HG03175 (cell line): ENCODE measurements around the gene TSPAN3.

Experiments
- ATAC-seq: cut with Tn5 transposase; IDR thresholded peaks from one replicate; pipeline ENCODE4 v1.9.1; 2021; ENCODE audit warnings: mild to moderate bottlenecking, moderate library complexity; ENCODE audit not compliant: unreplicated experiment

The TSPAN3 gene

DNA sequence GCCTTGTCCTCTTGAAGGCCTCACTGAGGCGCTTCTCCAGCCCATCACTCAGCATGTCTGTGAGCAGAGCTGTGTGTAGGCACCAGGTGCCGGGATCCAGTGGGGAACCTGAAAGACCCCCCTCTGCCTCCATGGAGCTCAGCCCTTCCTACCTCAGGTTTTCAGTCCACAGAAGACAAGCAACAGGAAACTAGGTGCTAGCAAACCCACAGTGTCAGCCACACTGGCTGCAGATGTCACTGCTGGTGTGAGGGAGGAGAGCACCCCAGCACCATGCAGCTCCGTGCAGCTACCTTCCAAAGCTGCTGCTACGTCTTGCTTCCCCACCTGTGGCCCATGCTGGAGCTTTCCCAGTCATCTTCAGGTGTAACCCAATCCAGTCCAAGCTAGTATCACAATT lies 58.0 kb downstream of the TSPAN3 start:
- ATAC-seq = no peak

DNA sequence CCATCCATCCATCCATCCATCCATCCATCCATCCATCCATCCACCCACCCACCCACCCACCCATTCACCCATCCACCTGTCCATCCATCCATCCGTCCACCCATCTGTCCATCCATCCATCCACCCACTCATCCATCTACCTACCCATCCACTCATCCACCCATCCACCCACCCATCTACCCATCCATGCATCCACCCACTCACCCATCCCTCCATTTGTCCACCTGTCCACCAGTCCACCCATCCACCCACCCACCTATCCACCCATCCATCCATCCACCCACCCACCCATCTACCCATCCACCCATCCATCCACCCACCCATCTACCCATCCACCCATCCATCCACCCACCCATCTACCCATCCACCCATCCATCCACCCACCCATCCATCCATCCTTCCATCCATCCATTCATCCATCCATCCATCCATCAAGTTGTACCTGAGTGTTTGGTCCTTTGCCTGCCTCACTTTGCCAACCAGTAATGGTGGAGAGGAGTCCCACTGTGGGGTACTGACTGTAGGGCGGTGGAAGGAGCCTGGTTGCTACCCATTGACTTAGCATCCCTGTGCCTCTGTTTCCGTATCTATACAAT lies 58.7 kb downstream of the TSPAN3 start:
- no peak for ATAC-seq

DNA sequence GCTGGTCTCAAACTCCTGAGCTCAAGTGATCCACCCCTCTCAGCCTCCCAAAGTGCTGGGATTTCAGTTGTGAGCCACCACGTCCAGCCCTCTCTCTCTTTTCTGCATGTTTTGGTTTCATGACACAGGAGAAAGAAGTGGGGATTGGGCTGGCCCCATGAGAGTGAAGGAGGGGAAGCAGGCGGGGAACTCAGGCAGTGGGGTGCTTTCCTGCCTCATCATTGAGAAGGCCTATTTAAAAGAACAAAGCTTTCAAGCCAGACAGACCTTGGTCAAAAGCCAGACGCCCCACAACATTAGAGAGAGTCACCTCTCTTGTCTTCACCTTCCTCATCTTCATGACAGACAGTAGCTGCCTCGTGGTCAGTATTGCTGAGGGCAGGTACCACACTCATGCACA lies 60.1 kb downstream of the TSPAN3 start:
- ATAC-seq = no peak

DNA sequence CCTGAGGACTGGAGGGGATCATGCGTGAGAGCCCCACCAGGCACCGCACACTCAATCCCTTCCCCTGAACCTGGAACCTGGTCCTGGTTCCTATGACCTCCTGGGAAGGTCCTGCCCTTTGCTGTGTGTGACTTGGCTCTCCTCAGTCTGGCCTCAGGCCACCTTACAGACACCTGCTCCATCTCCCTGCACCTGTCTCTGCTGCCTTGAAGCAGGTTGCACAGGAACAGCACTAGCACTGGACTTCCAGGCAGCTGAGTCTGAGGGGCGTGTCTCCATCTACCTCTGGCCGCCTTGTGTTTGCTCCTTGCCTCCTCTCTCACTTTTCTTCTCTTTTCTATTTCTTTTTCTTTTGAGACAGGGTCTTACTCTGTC lies 60.6 kb downstream of the TSPAN3 start:
- no peak for ATAC-seq

DNA sequence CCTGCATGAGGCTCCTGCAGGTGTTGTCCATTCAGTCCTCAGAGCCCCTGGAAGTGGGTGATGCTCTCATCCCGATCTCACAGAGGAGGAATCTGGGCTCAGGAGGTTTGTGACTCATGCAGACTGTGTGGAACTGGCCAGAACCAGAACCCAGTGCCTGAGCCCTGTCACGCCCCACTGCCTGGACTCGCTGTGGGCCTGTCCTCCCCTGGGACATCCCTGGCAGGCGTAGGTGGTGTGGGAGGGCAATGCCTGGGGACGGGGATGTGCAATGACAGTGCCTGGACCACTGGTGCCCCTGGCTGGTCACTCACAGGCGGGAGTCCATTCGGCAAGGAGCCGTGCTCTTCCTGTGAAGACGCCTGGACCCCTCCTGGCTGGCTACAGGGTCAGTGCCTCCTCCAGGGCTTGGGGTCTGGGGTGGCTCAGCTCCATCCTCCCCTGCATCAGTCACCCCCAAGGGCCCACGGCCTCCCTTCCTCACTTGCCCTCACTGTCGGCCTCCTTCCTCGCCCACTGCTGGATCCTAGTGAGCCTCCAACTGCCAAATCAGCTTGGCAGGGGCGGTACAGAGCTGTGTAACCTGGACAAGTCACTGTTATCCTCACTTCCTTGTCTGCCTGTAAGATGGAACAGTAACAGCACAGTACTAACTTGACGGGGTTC lies 61.1 kb downstream of the TSPAN3 start:
- ATAC-seq = no peak

DNA sequence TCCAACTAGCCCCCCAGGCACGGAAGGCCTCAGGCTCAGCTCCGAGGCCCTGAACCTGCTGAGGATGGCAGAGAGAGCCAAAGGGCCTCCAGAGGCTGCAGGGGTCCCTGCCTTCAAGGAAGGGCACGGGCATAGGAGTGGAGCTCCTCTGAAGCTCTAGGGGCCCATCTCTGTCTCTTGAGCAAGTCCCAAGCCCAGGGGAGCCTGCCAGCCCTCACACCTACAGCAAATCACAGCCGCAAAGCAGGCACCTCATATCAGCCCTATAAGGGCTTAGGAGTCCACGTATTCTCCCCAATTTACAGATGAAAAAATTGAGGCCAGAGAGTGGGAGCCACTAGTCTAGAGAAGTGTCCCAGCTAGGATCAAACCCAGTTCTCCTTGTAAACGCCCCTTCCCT lies 61.7 kb downstream of the TSPAN3 start:
- no peak for ATAC-seq

DNA sequence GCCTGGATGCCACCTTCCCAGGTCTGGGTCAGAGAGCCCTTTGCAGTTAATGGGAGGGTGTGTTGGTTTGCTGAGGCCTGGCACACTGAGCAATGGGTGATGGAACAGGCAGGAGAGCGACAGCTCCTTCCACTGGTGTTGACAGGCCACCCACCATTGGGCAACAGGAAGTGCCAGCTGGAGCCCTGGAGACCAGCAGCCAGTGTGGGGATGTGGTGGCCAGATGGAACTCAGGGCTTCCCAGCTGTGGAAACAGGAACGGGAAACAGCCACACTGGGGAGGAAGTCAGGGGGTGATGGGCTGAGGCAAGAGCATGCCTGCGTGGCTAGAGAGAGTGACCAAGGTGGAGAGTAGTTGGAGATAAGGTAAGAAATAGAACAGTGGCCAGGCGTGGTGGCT lies 66.7 kb downstream of the TSPAN3 start:
- no peak for ATAC-seq

DNA sequence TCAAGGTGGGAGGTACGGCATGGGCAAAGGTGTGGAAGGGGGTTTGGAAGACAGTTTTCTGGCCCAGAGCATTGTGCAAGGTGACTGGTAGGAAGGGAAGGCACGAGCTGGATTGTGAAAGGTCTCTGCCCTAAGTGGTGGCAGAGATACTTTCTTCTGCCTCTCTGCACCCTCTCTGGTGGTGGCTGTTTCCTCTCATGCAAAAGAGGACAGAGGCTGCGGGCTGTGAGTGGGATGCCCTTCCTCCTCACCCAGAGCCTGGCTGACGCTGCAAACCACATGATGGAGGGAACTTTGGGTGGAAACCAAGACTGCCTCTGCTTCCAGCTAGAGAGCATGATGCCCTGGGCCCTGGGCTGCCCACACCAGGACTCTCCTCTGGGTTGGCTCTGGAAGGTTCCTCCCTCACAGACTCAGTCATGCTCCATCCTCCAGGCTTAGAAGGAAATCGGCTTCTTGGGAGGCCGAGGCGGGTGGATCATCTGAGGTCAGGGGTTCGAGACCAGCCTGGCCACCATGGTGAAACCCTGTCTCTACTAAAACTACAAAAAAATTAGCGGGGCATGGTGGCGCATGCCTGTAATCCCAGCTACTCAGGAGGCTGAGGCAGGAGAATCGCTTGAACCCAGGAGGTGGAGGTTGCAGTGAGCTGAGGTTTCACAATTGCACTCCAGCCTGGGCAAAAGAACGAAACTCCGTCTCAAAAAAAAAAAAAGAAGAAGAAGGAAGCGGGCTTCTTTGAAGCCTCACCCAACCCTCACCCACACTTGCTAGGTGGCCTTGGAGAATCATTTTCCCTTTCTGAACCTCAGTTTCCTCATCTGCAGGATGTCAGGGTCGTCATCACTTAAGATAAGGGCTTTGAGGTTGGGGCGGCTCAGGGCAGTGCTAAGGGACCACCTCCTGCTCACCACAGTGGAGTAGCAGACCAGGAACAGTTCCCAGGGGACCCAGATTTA lies 67.7 kb downstream of the TSPAN3 start:
- ATAC-seq = peak; percentile 83

DNA sequence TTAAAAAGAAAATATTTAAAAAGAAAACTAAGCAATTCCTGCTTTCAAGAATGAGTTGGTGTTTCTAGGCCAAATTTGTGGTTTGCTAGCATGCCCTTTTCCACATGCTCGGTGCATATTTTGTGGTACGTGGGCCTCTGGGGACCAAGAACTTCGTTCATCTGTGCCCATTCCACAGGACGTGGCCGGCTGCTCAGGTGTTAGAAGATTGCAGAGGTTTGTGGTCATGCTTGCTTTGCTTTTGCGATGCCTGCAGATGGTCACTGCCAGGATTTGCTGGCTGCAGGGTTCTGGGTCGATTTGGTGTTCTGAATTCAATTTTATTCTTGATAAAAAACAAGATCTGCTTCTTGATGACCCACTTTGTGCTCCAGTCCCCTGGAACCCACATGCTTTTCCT lies 68.5 kb downstream of the TSPAN3 start:
- ATAC-seq = no peak

DNA sequence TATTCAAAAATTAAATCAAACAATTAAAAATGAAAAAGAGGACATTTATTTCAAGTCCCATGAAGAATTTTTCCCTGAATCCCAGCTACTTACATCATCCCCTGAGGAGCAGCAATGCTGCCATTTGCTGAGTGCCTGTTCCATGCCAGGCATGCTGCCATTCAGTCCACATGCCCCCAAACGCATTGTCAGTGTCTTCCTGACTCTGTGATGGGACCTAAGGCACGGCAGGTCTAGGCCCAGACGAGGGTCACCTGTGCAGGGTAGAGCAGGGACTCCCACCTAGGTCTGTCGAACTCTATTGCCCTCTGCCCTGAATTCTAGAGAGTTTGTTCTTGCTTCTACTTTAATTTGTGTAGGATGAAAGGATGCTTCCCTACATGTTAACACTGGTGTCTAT lies 68.9 kb downstream of the TSPAN3 start:
- ATAC-seq = no peak

DNA sequence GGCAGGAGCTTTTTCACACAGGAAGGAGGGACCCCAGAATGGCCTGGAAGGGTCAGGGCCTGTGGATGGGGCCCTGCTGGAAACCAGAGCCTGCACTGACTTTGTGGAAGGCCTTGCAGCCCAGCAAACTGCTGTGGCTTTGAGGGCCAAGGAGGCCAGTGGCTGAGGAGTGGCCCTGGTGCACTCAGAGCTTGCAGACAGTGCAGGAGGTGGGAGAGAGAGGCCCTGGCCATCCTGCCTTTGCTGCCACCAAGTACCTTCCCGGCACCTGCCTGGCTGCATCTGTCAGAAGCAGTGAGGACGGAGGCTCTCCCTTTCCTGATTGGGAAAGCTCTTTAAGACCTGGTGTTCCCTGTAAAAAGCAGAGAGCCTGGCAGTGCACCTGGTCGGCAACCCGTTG lies 69.6 kb downstream of the TSPAN3 start:
- ATAC-seq = no peak

DNA sequence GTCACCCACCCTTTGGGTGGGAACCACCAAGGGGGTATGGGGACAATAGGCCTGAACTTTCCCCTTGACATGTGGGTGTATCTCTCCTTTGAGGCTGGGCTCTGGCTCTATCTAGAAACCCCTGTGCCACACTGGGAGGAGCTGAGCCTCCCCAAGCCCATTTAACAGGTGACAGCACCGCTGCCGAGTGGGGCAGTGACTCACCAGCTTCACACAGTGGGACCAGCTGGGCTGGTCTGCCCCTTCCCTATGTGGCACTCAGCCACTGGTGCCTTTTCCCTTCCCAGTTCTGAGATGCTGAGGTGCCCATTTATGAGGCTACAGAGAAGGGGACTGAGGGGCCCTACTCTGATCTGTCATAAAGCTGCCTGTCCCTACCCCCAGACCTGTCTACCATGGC lies 70.9 kb downstream of the TSPAN3 start:
- no peak for ATAC-seq

DNA sequence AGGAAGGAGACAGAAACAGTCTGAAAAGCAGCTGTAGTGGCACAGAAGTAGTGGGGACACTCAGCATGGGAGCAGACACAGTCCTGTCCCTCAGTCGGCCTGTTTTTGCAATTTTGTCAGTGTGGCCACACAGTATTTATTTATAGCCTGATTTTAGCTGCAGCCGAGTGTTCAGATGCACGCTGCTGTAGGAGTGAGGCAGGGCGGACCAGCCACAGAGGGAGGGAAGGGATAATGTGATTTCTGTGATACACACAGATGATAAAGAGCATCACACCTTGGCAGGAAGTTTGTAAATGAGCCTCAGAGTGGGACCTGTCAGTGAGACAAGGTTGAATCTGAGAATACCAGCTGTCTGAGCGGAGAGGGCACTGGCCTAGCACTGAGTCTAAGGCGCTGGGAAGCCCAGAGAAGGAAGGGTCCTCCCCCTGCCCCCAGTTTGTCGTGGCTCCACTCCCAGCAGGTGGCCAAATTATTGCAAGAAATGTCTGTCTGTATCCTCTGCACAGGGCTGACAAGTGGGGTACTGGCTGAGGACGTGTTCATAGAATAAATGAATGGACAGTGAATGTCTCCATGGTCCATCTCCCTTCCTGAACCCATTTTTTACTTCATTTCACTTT lies 72.1 kb downstream of the TSPAN3 start:
- no peak for ATAC-seq

DNA sequence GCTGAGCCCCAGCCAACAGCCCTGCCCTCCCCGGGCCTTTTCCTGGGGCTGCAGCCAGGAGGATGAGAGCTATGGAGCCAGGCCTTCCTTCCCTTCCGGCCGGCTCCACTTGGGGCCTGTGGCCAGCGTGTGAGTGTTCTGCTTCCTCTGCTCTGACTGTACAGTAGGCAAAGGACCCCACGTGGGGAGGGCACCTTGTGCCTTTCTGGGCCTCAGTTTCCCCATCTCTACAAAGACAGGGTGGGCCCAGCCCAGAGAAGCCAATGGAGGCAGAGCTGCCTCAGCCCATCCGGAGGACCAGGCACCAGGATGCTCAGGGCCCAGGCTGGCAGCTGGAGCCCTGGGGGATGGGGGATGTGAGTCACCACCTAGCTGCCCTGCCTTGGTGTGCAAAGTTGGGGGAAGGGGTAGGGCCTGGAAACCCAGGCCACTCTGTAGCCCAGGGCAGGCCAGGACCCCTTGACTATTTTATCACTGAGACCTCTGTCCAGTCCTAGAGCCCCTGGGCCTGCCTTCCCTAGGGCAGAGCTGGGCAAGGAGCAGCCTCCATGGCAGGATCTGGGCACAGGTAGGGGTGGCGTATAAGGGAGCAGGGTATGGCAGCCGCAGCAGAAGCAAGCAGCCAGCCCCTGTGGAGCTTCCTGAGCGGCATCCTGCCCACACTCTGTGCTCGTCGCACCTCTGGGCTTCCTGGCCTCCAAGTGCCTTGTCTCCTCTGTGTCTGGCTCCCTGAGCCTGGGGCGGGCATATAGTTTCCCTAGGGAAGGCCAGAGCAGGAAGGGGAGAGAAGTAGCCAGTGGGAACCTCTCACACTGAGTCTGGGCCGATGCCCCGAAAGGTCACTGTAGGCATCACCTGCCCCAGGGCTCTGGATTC lies 74.1 kb downstream of the TSPAN3 start:
- ATAC-seq = no peak

DNA sequence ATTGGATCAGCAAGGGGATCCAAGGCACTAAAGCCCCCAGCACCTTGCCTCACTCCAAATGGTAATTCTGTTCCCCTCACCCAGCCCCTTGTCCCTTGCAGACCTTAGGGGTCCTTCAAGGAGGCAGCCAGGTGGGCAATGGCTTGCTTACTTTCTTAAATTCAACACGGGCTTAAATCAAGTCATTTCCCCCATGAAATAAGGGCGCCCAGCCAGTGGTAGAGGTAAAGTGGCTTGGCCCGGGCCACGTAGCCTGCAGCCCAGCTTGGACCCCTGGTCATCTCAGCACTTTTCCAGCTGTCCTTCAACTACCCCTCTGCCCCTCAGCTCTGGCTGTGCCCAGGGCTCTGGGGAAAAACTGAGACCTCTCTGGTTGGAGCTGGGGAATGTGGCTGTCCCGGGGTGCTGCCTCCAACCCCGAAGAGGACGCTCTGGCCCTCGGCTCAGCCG lies 74.8 kb downstream of the TSPAN3 start:
- ATAC-seq = no peak

DNA sequence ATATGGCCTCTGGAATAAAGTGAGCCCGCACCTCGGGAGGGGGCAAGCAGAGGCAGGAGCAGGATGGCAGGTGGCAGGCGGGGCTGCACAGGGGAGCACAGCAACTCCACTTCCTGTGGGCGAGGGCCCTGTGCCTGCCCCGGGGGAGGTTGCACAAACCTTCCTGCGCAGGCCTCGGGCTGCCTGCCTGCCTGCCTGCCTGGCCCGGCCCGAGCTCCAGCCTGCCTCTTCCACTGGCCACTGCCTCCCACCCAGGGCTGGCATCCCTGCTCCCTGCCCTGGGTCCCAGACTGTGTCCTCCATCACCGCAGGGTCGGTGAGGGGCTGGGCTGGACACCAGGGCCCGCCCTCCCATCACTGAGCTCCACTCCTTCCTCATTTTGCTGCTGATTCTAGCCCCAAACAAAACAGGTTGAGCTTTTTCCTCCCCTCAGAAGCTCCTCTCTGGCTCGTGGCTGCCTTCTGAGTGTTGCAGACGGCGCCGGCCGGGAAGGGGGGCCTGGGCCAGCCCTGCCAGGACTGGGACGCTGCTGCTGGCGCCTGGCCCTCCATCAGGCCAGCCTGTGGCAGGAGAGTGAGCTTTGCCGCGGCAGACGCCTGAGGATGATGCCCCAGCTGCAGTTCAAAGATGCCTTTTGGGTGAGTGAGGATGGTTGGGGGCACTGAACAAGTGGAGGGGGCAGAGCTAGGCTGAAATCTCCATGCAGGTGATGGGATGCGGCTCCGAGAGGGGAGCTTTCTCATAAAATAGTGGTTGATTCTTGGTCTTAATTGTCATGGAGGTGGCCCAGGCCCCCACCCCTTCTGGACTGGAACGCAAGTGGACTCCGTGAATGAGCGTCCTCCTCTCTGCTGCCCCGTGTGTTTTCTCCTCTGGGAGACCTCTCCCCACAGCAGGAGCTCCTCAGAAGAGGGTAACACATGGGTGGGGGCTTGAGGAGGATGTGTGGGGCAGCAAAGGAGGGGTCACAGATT lies 75.7 kb downstream of the TSPAN3 start, which contains the start of gene PSTPIP1:
Gene PSTPIP1, plus strand, starts transcription at position 156 of the 975 bp plus-strand sequence. Its CDS starts 448 bp downstream, at position 604.
- ATAC-seq = peak; percentile 55

DNA sequence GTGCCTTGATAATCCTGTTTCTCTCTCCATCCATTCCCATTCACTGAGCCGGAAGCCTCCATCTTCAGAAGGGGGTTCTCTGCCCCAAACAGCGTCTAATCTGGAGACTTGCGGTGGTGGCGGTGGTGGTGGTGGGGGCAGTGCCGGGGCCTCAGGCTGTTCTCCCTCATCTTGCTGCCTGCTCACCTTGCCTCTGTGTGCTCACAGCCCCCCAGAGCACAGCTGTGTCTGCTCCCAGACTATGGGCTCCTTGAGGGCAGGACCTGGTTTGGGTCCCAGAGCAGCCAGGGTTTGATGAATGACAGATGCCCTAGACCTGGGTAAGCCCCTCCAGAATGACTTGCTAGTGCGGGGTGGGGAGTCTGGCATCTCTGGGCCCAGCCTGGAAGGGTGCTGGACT lies 76.4 kb downstream of the TSPAN3 start:
- peak; percentile 13 for ATAC-seq

DNA sequence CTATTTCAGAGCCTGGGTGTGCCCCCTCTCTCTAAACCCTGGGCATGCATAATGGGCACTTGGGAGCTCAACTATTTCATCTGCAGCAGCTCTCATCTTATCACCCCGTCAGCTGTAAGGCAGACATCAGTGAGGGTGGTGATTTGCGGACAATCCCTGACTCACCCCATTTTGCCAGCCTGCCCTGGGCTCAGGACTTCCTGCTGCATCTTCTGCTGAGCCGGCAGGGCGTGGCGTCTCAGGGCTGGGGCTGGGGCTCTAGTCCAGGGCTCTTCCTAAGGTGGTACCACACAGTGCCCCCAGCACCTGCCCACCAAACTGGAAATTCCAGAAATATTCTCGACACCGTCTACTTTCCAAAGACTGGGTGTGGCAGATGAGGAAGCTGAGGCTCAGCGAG lies 76.9 kb downstream of the TSPAN3 start:
- no peak for ATAC-seq

DNA sequence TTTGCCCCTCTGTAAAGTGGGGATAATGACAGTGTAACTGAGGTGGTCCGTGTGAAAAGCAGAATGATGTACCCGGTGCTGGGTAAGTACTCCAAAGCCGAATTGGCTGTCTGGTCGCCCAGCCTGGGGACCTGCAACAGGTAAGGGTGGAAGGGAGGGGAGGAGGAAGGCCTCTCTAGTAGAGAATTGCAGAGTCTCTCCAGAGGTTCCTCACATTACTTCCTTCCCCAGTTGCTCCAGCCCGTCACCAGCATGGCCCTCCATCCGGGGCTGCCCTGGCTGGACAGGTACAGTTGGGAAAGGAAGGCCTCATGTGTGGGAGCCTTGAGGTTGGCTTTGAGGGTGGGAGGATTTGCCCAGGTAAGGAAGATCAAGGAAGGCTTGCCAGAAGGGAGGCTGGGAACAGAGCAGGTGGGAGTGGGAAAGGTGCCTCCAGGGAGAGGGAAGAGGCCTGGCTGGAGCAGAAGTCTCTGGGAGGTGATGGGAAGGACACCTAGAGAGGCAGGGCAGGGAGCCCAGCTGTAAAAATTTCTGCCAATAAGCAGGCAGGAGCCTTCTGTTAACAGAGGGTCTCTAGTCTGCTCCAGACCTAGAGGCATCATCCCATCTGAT lies 77.7 kb downstream of the TSPAN3 start:
- no peak for ATAC-seq
